NCI-H187 (cell line): ENCODE results near the gene GSK3B.

ENCODE experiments used
- DNase-seq, 2 experiments: peaks; one replicate each; lab custom pipeline; 2025; lab: John Stamatoyannopoulos, UW

The GSK3B gene

GRCh38 chr3:120093911-120094775, at the start of gene GSK3B:
Gene GSK3B, minus strand, starts transcription at chr3:120094447. Its CDS starts 1,013 bp downstream, at chr3:120093434.
- DNase-seq: peak; percentile 82 to 99

DNA sequence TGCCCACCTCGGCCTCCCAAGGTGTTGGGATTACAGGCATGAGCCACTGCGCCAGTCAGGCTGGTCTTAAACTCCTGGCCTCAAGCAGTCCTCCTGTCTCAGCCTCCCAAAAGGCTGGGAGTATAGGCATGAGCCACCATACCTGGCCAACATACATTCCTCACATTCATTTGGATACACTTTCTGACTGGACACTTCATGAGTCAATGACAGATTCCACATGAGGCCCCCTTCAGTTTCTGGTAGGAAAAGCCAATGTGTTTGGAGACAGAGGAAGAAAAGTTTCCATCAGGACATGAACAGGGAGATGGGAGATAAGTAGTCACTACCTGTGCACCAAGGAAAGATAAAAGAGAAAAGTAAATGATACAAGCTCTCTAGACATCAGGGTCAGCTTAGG, 49.4 kb upstream of the GSK3B start:
- no peak for DNase-seq

DNA sequence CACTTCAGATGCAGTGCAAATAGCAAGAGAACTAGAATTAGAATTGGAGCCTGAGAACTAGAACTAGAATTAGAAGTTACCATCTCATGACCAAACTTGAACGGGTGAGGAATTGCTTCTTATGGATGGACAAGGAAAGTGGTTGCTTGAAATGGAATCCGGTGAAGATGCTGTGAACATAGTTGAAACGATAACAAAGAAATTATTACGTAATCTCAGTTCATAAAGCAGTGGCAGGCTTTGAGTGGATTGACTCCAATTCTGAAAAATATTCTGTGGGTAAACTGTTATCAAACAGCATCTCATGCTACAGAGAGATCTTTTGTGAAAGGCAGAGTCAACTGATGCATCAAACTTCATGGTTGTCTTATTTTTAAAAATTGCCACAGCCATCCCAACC, 48.0 kb upstream of the GSK3B start:
- no peak for DNase-seq

GRCh38 chr3:120140098-120140742, 46.0 kb upstream of the GSK3B start:
- no peak for DNase-seq

- DNase-seq: no peak
These were observed 44.9 kb upstream of the GSK3B start for GRCh38 chr3:120139140-120139539.

- DNase-seq: no peak
These were observed 43.3 kb upstream of the GSK3B start for GRCh38 chr3:120137548-120137947.

DNA sequence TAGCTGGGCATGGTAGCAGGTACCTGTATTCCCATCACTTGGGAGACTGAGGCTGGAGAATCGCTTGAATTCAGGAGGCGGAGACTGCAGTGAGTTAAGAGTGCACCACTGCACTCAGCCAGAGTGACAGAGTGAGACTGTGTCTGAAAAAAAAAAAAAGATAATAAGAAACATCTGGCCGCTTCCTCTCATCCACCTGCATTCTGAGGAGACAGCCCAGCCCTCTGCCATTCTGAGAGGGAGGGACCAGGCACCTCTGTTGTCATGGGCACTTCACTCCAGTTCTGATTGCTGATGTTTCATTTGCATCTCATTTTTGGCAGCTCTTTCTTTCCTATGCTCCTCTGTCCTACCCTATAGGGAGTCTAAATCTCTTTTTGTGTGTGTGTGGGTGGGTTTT, 36.4 kb upstream of the GSK3B start:
- no peak for DNase-seq

DNA sequence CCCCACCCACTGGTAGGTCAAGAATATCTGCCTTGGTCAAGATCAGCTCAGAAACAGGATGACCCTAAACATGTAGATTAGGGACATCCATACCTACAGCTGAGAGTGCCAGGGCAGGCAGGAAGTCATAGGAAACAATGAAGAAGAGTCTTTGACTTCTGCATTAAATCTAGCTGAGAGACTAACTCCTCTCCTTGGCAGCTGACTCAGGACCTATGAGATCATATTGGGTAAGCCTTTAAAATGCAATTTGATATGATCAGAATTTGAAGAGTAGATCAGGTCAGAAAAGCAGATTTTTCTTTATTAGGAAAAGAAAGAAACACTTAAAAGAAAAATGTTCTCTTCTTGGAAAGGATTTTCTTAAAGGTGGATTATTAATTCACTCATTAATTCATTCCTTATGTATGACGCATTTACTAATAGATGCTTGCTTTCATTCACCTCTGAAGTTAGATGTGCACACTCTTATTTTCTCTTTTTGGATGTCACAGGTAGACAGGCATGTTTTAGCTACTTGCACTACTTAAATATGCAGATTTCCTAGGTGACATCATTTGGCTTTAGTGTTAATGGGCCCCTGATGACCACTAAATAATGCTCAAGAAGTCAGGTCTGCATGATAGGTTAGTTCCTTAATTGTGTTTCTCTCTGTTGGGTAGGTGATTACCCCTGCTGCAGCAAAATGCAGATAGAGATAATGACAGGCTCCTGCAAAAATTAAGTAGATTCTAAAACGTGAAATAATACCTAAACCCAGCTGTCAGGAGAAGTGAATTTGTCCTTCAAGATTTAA, 35.7 kb upstream of the GSK3B start:
- DNase-seq: no peak

DNA sequence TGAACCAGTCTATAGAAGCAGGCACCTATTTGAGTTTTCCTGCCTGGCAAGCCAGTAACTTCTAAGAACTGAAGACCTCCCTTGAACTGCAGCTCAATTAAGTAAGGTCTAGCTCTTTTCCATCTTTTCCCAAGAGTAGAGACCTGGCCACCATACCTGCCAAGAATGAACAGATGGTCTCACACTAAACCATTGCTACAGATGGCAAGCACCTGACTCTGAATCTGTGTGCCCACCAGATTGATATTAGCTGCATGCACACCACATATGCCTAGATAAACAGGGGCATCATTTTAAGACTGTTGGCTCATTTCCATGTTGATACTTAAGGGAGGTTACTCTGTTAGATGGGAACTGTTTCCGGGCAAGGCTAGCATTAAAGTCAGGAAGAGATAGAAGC, 34.8 kb upstream of the GSK3B start:
- DNase-seq: no peak

DNA sequence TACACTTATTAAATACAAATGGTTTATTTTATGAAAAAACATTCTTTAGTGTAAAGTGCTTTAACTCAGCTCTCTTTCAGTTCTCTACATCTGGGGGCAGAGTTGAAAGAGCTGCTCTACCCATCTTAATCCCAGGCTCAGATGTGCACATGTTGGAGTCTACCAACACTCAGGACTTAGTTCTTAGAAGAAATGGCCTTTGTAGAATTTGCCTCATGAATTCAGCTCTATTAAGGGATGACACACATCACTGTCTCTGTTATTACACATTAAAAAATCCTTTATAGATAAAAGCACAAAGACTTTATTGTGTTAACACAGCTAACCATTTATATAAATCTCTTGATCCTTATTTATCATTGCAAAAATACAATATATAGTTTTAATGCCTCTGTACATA, 31.7 kb upstream of the GSK3B start:
- DNase-seq: no peak

DNA sequence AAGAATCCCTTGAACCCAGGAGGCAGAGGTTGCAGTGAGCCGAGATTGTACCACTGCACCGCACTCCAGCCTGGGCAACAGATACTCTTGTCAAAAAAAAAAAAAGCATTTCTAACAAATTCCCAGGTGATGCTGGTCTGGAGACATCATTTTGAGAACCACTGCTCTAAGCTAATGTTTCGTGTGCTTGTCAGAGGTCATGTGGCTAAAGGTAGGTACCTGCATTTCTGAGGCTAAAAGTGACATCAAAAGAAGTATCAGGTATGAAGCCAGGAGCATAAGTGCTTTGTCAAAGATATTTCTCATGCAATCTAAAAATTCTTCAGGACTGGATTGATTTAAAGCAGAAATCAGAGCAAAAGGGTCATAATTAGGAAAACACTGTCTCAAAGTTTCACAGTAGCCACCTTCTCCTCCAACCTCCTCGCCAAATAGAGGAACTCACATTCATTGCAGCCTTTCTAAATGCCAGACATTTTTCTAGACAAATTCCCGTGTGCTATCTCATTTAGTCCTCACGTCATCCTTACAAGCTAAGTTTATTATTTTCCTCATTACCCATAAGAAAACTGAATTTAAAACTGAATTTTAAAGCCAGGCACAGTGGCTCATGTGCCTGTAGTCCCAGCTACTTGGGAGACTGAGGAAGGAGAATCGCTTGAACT, 25.7 kb upstream of the GSK3B start:
- DNase-seq: no peak

DNA sequence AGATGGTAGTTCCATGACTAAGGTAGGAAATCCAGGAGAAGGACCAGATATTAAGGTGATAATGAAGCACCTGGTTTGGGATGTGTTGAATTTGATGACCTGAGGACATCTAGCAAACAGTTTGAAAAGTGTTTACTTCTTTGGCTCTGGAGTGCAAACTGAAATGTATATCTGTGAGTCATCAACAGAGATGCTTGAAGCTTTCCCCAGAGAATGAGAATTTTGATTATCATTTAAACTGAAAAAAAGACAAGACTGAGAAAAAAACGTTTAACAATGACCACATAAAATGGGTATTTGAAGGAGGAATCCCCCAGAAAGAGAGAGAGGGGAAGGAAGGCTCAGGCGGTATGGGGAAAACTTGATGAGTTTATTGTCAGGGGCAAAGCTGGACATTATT, 20.7 kb upstream of the GSK3B start:
- no peak for DNase-seq

DNA sequence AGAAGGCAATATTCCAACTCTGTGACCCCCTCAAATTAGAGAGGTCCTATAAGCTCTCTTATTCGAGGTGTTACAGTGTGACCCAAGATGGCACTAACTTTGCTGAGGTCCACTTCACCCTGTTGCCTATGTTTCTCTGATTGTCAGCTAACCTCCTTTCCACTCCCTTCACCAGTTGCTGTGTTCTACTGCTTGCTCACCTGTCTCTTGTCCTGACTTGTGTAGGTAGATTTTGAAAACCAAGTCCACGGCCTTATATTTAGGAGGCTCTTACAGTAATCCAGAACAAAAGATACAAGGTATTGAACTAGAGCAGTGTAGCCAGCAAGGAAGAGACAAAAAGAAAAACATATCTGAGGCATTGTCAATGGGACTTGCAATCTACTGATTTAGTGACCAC, 20.1 kb upstream of the GSK3B start:
- no peak for DNase-seq

DNA sequence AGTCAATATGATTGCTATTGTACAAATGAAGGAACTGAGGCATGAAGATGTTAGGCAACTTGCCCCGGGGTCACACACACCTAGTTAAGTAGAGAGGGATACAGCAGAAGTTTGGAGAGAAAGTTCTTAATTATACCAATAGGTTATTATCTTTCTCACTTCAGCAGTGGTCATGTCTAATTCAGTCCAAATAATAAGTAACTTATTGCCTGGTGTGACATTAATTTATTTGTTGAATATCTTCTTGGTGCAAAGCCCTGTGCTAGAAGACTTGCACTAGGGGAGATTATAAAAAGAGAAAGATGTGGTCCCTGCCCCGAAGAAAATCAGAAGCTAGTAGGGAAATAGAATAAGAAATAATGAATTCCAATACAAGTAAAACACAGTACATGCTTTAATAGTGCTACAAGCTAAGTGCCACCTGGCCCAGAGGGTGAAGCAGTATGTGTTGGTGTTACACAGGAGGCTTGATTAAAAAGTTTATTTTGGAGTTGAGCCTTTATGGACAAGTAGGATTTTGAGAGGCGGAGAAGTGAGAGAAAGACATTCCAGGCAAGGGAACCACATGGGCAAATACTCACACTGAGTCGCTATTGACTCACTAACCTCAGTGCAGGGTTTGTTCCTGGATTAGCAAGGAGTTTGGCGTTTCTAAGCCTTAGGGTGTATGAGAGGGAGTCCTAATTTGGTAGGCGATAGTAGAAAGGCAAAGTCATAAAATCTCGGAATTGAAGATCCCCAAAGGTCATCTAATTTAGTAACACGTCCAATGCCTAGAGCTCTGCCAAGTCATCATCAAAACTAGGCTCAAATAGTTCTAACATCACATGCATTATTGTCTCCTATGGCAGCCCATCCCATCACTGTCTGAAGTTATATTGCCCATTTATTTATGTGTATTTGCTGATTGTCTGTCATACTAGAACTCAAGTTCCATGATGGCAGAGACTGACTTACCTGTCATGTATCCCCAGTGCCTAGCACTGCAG, 19.2 kb upstream of the GSK3B start:
- DNase-seq: no peak

DNA sequence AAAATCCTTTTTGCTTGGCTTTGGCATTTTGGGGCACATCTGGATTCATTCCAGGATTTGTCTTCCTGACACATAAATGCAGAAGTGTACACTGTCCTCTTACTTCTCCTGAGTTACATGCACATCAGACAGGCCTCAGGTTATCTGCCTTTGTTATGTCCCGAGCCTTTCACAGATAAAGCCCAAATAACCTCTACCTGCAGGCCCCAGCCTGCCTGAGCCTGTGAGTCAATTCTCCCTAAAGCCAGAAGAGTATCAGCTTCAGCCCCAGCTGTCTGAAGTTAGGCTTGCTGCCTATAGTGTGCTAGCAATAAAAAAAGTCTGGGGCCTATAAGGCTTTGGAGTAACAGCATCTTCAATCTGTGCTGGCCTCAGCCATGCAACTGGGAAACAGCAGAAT, 17.7 kb upstream of the GSK3B start:
- no peak for DNase-seq

DNA sequence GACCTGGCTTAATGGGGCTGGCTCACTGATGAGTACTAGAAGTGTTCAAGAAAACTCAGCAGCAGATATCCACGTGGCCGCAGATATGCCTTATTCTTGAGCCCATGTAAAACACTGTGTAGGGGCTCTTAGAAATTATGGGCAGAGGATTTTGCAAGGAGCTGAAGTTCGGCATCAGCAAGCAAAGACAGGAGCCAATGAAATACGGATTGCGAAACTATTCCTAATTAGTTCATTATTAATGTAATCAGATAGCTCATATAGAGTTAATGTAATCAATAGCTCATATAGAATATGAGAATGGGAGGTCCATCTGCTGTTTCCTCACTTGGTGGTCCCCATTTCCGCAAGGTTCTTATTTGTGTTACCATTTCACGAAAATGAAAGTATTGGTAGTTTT, 9.0 kb upstream of the GSK3B start:
- DNase-seq: no peak

DNA sequence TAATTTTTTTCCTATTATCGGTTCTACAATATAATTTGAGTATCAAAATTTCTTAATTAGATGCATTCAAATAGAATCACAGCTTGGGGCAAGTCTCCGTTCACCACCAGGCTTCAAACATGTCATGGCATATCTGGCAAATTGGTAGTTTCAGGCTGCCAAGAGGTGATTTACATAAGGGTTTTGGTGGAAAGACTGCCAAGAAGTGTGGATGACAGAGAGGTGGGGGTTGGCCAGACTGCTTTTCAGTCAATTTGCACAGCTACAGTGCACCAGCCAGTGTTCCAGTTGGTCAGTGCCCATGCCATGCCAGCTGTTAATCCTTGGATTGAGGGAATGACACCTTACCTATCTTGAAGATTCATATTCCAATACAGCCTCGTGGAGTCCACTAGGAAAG, 8.4 kb upstream of the GSK3B start:
- DNase-seq: no peak

DNA sequence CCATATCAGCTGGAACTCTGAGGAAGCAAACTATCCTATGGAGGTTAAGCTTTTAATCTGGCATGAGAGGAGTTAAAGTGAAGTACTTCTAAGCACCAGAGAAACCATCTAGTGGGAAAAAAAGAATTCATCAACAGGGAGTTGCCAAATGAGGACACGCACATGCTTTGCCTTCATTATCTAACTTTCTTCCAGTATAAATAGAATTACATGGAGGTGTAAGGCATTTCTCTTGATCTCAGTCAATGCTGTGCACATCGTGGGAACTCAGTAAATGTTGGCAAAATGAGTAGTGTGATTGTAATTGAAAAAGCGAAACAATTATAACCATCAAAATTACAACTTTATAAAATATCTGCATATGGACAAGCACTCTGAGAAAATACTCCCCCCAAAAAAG, 8.0 kb upstream of the GSK3B start:
- DNase-seq: no peak

DNA sequence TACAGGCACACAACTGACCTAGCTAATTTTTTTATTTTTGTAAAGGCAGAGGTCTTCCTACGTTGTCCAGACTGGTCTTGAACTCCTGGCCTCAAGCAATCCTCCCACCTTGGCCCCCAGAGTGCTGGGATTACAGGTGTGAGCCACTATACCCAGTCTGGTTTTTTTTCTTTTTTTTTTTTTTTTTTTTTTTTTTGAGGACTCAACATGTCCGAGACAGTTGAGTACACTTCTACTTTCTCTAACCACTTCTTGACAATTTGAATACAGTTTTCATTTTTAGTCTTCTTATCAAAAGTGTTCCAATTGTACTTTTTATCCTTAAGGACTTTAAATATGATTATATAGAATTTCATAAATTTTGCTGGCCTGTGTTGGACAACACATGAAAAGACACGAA, 7.4 kb upstream of the GSK3B start:
- DNase-seq: no peak

- no peak for DNase-seq
These were observed 6.5 kb upstream of the GSK3B start for GRCh38 chr3:120100711-120101110.

GRCh38 chr3:120098710-120099109, 4.5 kb upstream of the GSK3B start:
- DNase-seq: no peak
